ENCODE data around the gene SLC30A2.

GRCh38 chr1:26084844-26085243 is 38.9 kb upstream of the SLC30A2 start:
- TF ChIP-seq CTCF (IDR thresholded peaks at IDR 0.05) (no peak), POLR2A (IDR thresholded peaks at IDR 0.05) (no peak)

All from testis (tissue), 2 donors.